ENCODE results near the gene IL20RB. TPM values are rescaled to one million over a fixed set of nuclear protein-coding genes. Genes with fewer than 3 reads are reported as not detected.

Gene IL20RB
- 0.43 TPM for total RNA-seq
- long read RNA-seq, result 0 reads

- DNase-seq (ENCODE audit: missing footprints), result no peak
- no peak for ATAC-seq
- intact Hi-C loops (cut with DNase I), result no loop called here
These were observed at the start of gene IL20RB for GRCh38 chr3:136957751-136958288. TSS of gene IL20RB (plus strand) at chr3:136957983. CDS start at chr3:136958114, 131 bp downstream.

- DNase-seq (ENCODE audit: missing footprints), result no peak
- intact Hi-C loops (cut with DNase I), result no loop called here
- no peak for ATAC-seq
These were observed 49.5 kb upstream of the IL20RB start for GRCh38 chr3:136908297-136908696.

- ATAC-seq, result no peak
- intact Hi-C loops (cut with DNase I), result no loop called here
These were observed 48.6 kb upstream of the IL20RB start for GRCh38 chr3:136909187-136909586.

DNA sequence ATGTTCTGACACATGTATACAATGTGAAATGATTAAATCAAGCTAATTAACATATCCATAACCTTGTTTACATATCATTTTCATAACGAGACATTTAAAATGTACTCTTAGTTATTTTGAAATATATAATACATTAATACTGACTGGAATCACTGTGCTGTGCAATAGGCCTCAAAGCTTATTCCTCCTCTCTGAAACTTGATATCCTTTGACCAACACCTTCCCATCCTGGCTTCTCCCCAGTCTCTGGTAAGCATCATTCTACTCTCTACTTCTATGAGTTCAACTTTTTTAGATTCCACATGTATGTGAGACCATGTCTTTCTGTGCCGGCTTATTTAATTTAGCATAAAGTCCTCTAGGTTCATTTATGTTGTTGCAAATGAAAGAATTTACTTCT is 47.1 kb upstream of the IL20RB start:
- DNase-seq (ENCODE audit: missing footprints), result no peak
- ATAC-seq, result no peak
- intact Hi-C loops (cut with DNase I), result no loop called here

More at GRCh38 chr3:136909187-136909586, 48.6 kb upstream of the IL20RB start:
- DNase-seq (ENCODE audit: missing footprints), result no peak

DNA sequence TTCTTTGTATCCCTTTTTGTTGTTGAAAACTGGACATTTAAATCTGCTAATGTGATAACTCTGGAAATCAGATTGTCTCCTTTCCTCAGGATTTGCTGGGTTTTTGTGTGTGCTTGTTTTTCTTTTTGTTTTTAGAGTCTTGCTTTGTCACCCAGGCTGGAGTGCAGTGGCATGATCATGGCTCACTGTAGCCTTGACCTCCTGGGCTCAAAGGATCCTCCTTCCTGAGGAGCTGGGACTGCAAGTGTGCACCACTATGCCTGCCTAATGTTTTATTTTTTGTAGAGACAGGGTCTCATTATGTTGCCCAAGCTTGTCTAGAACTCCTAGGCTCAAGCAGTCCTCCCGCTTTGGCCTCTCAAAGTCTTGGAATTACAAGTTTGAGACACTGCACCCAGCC is 44.6 kb upstream of the IL20RB start:
- intact Hi-C loops (cut with DNase I), result no loop called here
- no peak for ATAC-seq
- DNase-seq (ENCODE audit: missing footprints), result no peak

DNA sequence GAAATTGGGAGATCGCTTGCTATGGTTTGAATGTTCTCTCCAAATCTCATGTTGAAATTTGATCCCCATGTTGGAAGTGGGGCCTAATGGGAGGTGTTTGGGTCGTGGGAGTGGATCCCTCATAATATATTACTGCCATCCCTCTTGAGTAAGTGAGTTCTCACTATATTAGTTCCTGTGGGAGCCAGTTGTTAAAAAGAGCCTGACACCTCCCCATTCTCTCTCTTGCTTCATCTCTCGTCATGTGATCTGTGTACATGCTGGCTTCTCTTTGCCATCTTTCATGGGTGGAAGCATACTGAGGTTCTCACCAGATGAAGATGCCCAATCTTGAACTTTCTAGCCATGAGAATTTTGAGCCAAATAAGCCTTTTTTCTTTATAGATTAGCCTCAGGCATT is 43.0 kb upstream of the IL20RB start:
- intact Hi-C loops (cut with DNase I), result no loop called here
- no peak for ATAC-seq
- no peak for DNase-seq (ENCODE audit: missing footprints)

- intact Hi-C loops (cut with DNase I), result no loop called here
- ATAC-seq (no peak), DNase-seq (ENCODE audit: missing footprints) (no peak)
These were observed 41.6 kb upstream of the IL20RB start for GRCh38 chr3:136916223-136916622.

DNA sequence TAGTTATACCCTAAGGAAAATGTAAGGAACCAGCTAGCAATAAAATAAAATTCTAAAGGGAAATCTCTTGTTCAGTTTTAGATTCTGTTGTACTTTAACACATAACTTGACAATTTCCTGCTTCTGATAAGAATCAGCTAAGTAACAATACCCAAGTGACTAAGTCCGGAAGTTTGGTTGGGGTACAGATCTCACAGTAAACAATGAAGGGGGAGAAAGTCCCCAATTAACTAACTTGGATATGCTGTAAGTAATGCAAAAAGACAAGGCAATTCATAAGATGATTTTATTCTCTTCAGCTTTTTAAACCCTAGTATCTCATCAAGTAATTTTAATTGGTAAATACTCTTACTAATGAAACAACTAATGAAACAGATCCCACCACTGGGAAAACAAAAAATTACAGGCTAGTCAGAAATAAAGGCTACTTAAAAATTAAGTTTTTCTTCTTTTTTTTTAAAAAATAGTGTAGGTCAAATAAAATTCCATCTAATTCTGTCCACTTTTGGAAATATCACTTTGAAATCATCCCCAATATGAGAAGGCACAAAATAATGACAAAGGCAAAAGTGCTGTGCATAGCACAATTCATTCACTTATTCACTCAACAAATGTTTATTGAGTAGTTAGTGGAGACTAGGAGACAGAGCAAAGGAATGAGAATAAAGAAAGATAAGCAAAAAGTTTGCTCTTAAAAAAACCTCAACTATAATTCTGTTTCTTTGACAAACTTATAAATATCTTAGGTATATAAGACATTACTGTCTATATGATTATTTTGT is 37.8 kb upstream of the IL20RB start:
- intact Hi-C loops (cut with DNase I), result no loop called here
- no peak for DNase-seq (ENCODE audit: missing footprints)
- ATAC-seq, result no peak

- intact Hi-C loops (cut with DNase I), result no loop called here
- ATAC-seq, result no peak
- DNase-seq (ENCODE audit: missing footprints), result no peak
These were observed 36.7 kb upstream of the IL20RB start for GRCh38 chr3:136920904-136921611.

DNA sequence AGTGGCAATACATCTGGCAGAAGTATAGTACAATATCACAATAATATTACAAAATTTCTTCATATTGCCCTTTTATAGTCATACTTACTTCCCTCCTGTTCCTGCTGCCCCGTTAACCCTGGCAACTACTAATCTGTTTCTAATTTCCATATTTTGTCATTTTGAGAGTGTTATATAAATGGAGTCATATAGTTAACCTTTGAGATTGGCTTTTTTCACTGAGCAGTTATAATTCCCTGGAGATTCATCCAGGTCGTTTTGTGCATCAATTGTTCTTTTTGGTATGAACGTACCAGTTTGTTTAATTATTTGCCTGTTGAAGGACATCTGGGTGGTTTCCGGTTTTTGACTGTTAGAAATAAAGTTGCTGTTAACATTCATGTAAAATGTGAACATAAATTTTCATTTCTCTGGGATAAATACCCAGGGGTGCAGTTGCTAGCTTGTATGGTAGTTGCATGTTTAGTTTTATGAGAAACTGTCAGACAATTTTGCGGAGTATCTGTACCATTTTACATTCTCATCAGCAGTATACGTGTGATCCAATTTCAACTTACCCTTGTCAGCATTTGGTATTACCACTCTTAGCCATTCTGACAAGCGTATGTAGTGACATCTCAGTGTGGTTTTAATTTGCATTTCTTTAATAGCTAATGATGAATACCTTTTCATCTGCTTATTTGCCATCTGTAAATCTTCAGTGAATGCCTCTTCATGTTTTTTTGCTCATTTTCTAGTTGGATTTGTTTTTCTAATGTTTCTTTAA is 32.2 kb upstream of the IL20RB start:
- intact Hi-C loops (cut with DNase I), result no loop called here
- DNase-seq (ENCODE audit: missing footprints), result no peak
- ATAC-seq, result no peak

DNA sequence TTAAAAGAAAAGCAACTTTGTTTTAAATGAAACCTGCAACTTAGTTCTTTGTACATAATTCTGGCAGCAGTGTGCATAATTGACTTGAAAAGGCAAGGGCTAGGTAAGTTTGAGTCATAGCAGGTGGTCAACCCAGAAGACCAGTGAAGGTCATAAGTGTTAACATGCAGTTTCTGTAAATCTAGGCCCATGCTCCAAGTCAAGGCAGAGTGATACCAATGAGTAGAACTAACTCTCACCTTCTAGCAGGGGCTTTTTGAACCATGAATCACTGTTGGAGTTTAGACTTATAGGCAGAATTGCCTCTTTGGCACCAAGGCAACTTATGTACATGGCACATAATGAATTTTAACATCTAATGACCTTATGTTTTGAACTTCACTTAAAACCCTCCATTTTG is 29.5 kb upstream of the IL20RB start:
- intact Hi-C loops (cut with DNase I), result no loop called here
- no peak for ATAC-seq
- no peak for DNase-seq (ENCODE audit: missing footprints)

- ATAC-seq, result peak; percentile 72
- DNase-seq (ENCODE audit: missing footprints), result no peak
- intact Hi-C loops (cut with DNase I), result no loop called here
These were observed 27.7 kb upstream of the IL20RB start for GRCh38 chr3:136929977-136930670.

- no peak for DNase-seq (ENCODE audit: missing footprints)
- ATAC-seq, result no peak
- intact Hi-C loops (cut with DNase I), result no loop called here
These were observed 26.2 kb upstream of the IL20RB start for GRCh38 chr3:136931606-136932005.

DNA sequence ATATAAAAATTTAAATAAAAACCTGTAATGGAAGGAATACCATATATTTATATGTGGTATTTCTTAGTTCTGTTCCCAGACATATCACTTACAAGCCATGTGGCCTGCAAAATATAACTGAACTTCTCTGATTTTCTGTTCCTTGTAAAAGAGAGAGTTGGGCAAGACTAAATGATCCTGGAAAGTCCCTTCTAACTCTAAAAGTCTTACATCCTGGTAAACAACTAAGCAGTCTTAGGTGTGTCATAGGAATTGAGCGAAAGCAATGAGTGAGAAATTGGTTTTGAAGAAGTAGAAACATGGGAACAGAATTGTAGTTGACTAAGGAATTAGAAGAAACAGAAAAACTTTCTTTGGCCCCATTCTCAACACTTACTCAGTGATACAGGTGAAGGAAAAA is 25.3 kb upstream of the IL20RB start:
- DNase-seq (ENCODE audit: missing footprints), result no peak
- ATAC-seq, result no peak
- intact Hi-C loops (cut with DNase I), result no loop called here

- intact Hi-C loops (cut with DNase I), result no loop called here
- DNase-seq (ENCODE audit: missing footprints) (no peak), ATAC-seq (no peak)
These were observed 24.6 kb upstream of the IL20RB start for GRCh38 chr3:136932978-136933772.

DNA sequence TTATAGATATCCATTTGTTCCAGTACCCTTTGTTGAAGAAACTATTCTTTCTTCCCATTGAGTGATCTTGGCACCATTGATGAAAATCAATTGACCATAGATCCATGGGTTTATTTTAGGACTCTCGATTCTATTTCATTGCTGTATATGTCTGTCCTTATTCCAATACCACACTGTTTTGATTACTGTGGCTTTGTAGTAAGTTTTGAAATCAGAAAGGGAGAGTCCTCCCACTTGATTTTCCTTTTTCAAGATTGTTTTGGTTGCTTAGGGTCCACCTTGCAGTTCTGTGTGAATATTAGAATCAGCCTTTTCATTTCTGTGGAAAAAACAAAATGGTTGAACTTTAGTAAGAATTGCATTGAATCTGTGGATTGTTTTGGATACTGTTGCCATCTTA is 20.6 kb upstream of the IL20RB start:
- no peak for ATAC-seq
- intact Hi-C loops (cut with DNase I), result no loop called here
- DNase-seq (ENCODE audit: missing footprints), result no peak

DNA sequence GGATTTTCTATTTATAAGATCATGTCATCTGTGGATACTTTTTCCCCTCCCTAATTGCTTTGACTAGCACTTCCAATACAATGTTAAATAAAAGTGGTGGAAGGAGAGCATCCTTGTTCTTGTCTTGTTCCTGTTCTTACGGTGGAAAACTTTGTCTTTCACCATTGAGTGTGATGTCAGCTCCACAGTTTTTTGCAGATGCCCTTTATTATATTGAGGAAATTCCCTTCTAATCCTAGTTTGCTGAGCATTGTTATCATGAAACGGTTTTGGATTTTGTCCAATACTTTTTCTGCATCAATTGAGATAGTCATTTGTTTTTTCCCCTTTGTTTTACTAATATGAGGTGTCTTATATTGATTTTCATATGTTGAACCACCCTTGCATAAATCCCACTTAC is 19.9 kb upstream of the IL20RB start:
- ATAC-seq (no peak), DNase-seq (ENCODE audit: missing footprints) (no peak)
- intact Hi-C loops (cut with DNase I), result no loop called here

DNA sequence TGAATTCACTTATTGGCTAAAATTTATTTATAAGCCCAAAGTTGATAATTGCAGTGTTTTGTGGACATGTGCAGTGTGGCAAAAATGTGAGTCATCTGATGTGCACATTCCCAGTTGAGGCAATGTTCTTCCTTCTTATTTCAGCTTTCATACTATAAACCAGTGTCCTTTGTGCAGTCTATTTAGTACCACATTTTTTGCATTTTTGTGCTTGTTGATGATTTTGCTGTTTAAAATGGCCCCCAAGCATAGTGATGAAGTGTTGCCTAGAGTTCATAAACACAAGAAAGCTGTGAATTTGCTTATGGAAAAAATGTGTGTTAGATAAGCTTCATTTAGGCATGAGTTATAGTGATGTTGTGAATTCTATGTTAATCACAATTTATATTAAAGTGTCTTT is 19.4 kb upstream of the IL20RB start:
- ATAC-seq, result no peak
- no peak for DNase-seq (ENCODE audit: missing footprints)
- intact Hi-C loops (cut with DNase I), result no loop called here
